HG03060 (cell line): ENCODE data around the gene PCDH9.

Experiments used
- ATAC-seq: cut with Tn5 transposase; IDR thresholded peaks from one replicate; pipeline ENCODE4 v1.9.1; 2021; ENCODE audit warnings: low read depth, moderate number of reproducible peaks; ENCODE audit not compliant: unreplicated experiment

The PCDH9 gene

DNA sequence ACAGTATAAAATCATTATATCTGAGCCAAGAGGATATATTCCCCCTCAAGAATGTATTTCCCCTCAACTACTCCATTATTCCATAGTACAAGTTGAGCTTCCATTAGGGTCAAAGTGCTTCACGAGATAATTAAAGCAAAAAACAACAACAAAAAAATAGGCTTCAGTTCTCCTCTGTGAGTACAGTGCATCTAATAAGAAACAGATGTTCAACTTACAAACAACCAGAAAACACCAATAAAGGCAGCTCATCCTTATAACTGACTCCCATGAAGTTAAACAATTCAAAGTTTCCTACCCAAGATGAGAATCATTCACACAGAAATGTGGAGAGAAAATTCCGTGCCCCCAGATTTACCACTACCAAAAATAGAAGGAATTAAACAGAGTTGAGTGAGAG is 854.4 kb downstream of the PCDH9 start:
- no peak for ATAC-seq

DNA sequence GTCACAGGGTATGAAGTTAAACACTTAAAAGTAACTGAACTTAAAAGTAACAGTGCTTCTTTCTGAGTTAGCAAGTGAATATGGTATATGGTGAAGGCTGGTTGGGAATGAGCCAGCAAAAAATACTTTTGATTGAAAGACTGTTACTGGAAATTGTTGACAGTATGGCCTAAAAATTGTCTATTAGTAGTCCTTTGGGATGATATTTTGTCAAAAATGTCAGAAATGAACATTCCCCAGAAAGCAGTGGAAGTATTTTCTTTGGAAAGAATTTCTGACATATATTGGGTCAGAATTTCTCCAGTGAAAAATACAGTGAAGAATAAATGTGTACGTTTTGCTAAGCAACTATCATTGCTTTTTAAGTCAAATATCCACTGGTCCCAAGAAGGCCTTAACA is 860.5 kb downstream of the PCDH9 start:
- ATAC-seq, result no peak

GRCh38 chr13:66367356-66367755 is 862.8 kb downstream of the PCDH9 start:
- ATAC-seq, result no peak

DNA sequence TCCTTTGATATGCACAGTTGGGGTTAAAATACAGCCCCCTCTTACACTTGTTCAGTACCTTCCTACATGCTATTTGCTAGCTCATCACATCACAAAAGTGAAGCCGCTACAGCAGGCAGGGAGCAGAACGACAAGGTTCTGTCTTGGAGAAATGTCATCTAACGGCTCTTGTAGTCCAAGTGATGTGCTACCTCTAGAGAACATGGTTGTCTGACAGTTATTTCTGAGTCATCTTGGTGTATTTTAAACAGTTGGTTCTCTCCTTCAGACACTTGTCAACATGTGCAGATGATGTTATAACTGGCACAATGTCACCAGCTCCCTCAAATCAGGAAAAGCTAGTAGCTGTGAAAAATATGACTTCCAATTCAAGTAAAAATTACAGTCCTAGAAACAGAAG is 865.0 kb downstream of the PCDH9 start:
- ATAC-seq, result no peak

DNA sequence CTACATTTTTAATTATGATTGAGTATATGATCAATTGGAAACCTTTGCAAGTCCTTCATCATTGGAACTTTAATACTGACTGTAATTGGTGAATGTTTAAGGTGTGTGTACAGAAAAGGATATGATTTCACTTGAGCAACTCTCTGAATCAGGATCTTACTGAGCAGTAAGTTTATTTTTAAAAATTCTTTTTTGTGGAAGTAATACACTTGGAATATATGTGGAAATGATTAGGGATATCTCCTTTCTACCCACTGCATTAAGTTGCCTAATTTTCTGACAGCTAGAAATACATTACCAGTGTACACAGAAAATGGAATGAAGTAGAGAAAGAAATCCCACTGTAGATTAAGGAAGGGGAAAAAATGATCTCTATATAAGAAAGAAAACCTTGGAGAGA is 865.8 kb downstream of the PCDH9 start:
- ATAC-seq, result no peak

DNA sequence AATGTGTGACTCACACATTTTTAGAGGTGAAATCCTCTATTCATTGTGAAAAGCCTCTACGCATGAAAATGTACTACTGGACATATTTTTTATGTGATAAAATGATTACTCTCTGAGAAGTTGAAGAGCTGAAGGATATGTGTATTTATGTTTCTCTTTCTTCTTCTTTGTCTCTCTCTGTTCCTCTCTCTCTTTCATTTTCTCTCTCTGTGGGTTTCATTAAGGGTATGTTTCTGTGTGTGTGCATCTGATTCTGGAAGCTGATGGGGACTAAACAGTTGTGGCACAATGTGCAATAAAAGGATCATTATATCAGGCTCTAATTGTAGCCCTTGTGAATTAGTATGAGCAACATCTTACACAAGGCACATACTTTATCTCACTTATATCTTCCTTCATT is 867.7 kb downstream of the PCDH9 start:
- no peak for ATAC-seq

- no peak for ATAC-seq
Observed at GRCh38 chr13:66359910-66360552, 870.1 kb downstream of the PCDH9 start.

- no peak for ATAC-seq
Observed at GRCh38 chr13:66359393-66359792, 870.7 kb downstream of the PCDH9 start.

- ATAC-seq, result no peak
Observed at GRCh38 chr13:66358564-66358963, 871.6 kb downstream of the PCDH9 start.

DNA sequence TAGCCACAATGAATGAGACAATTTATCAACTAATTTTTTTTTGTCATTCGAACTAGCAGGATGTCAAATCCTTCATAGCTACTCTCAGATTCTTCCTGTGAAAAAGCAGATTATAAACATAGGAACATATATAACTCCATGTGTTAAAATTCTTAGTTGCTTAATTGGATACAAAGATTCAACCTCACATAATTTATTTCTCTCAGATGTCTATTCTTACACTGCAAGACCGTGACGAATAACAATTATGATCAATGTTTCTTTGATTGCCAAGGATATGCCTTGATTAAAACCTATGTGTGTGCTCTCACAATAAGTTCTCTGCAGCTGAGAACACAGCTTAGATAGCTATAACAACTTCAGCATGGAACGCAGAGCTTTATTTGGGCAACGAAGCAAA is 872.7 kb downstream of the PCDH9 start:
- ATAC-seq, result no peak

GRCh38 chr13:66354879-66355751 is 875.0 kb downstream of the PCDH9 start:
- no peak for ATAC-seq

DNA sequence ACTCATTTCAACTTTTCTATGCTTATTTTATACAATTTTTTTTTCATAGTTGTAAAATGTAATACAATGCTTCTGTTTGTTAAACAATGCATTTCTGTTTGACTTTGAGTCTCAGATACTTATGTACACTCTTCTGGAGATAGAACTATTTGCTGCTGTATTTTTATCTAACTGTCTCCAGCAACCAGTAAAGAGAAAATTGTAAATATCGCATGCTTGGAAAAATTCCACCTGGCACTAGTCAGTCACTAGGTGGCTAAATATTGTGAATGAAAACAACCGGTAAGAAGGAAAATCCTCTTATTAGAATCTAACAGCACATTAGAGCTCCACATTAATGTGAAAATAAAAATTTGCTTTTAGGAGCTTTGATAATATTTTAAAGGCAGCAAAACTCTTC is 876.5 kb downstream of the PCDH9 start:
- ATAC-seq, result no peak

GRCh38 chr13:66349966-66350365 is 880.2 kb downstream of the PCDH9 start:
- no peak for ATAC-seq

DNA sequence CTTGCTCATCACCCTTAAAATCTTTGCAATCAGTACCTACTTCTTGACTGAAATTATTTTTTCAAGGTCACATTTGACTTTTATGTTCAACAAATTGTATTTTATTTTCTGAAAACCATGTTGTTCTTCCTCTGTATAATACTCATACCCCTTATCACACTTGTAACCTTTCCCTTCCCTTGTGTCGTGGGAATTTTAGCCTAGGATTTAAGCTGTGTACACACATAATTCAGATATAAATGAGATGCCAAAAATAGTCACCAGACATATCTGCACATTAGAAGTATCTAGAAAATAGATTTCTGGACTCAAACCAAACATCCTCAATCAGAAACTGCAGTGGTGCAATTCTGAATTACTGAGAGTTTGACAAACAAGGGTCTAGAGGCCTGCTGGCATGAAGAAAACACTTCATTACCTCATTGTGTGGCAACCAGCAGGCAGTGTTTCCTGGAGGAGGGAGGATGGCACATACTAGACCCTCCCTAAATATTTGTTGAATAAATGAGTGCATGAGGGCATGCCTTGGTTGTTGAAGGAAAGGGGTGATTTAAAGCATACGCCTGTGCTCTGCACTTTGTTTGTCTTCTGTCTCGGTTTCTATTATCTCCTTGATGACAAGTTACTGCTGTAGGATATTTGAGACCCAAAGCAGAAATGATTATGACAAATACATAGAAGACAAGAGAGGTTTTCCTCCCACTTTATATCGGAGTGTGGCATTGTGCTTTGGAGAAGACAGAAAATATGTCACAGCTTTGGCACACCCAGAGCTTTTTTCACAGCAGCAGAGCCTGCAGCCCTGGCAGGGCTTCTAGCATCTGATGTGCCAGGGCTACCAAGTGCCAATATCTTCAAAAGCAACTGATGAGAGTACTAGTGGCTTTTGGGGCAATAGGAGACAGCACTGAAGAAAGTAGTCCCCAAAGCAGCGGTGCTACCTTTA is 881.1 kb downstream of the PCDH9 start:
- ATAC-seq, result no peak

GRCh38 chr13:66347486-66348117 is 882.5 kb downstream of the PCDH9 start:
- no peak for ATAC-seq

DNA sequence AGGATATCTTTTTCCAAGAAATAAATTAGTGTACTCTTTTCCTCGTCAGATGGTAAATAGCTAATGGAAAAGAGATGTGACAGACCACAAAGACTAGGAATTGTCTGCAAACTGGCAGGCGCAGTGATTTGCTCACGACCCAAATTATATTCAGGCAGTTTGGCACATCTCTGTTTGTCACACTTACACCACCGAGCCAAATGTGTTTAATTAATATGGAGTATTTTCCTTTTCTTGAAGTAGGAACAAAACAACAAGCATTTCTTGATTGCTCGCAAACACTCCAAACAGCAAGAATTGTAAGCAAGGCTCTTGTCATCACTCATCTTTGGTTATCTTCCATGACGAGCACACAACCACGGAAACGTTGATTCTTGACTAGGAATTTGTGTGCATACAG is 884.2 kb downstream of the PCDH9 start:
- no peak for ATAC-seq

- no peak for ATAC-seq
Observed at GRCh38 chr13:66345518-66345810, 884.7 kb downstream of the PCDH9 start.

GRCh38 chr13:66344805-66345517 is 885.2 kb downstream of the PCDH9 start:
- no peak for ATAC-seq

GRCh38 chr13:66343224-66343828 is 886.8 kb downstream of the PCDH9 start:
- no peak for ATAC-seq
